GM21723 (cell line): Measurements from ENCODE around the gene TTBK1.

ENCODE experiments used
- ATAC-seq: cut with Tn5 transposase; IDR thresholded peaks from one replicate; pipeline ENCODE4 v1.9.1; 2021; ENCODE audit warnings: mild to moderate bottlenecking, moderate library complexity; ENCODE audit not compliant: unreplicated experiment

TTBK1 gene

DNA sequence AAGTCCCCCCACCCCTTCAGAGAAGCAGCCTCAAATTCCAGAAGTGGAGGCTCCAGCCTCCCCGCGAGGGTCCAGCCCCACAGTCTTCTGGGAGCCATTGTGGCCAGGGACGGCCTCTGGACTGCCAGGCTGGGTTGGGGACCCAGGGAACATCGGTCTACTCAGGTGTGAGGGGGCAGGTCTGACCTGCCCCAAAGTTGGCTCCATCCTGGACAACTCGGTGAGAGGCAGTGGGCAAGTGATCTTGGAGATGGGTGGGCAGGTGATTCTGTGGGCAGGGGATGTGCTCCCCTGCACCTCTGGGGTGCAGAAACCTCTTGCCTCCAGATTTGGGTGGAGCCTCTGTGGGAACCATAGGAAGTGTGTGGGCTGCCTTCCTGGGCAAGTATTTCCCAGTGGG is 42.6 kb downstream of the TTBK1 start:
- no peak for ATAC-seq

DNA sequence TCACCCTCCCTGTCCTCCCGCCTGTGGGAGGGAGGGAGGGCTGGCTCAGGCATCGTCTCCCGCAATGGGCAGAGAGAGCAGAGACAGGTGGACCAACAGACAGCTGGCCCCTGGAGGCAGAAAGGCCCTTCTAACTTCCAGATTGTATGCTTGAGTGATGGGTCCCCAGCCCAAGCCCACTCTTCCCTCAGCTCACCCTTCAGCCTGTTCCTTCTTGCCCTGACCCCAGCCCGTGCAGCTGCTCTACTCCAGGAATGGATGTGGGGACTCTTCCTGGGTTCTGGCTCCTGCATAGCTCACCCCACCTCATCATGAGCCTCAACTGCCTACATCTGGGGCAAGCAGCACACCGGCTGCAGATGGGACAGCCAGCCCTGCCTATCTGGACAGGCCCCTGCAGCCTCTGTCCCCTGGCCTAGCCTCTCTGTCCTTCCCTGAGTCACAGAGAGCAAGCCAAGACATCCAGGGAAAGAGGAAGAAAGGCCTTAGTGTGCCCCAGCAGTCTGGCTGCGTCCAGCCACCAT is 43.2 kb downstream of the TTBK1 start:
- no peak for ATAC-seq

DNA sequence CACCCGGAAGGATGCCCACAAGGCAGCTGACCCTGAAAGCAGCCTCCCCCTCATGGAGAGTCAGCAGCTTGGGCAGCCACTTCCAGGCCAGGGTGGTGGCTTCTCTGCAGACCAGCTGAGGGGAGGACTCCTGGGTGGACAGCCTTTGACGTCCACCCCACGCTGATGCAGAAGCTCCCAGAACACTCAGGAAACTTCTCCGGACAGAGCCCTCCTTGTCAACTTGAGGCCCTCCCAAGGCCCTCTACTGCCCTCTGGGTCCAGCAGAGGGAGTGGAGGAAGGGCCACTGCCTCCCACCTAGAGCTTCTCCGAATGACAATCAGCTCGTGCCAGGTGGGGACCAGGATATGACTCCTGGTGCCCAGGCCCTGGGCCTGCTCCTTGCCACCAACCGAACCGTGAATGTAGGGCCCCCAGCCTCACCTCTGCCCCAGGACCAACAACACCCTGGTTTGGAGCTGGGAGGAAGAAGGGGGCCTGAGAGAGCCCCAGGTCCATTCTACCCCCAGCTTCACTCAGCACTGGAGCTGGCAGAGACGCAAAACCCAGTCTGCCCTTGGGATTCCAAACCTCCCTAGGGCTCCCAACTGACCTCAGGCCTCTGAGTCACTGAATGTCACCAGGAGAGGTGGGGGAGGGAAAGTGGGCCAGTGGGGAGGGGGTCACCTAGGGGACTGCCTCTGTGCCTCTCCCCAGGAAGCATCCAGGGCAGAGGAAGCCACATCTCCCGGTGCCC is 43.9 kb downstream of the TTBK1 start:
- ATAC-seq = no peak

DNA sequence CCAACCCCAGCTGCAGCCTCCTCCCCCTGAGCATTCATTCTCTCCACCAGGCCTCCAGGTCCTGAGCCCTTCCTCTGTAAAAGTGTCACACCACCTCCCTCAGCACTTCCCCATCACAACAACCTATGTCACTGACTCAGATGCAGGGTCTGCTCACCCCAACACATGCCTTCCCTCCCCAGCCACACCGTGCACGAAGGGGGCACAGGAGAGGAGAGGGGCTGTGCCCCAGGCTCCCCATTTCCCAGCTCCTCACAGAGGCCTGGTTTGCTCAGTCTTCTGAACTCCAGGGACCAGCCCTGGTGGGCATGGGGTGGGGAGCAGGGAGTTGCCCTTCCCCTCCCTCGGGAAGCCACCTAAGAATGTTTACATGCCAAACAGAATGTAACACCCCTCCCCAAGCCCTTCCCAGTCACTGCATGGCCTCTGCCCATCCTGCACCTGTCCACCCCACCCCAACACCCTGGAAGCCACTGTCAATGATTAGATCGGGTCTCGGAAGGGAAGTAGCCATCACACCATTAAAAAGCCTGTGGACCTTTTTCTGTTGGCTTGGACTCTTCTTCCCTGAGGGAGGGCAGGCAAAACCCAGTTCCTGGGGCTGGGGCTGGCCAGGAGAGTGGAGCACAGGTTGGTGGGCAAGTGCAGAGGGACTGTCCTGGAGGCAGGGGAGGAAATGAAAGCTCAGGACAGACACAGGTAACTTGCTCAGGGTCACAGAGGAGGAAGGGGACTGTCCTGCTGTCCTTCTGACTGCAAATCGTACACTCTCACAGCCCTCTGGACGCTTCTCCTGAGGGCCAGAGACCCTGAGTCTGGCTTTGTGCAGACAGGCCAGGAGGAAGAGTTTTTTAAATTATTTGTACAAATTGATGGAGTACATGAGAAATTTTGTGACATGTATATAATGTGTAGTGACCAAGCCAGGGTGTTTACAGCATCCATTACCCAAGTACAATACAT is 44.7 kb downstream of the TTBK1 start:
- no peak for ATAC-seq

DNA sequence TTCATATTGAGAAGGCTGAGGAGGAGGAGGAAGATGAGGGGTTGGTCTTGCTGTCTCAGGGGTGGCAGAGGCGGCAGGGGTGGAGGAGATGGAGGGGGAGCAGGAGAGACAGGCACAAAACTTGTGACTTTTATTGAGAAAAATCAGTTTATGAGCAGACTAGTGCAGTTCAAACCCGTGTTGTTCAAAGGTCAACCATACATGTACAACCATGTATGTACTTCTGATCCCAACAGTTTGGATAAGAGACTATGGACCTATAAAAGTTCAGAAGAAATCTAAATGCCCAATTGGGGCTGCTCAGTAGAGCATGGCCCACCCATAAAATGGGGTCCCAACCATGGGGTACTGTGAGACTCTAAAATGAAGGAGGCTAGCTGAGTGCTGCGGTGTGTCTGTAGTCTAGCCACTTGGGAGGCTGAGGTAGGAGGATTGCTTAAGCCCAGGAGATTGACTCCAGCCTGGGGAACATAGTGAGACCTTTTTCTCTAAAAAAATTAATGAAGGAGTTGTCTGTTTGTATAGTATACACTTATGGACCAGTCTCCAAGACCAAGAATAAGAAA is 47.1 kb downstream of the TTBK1 start:
- ATAC-seq = no peak

DNA sequence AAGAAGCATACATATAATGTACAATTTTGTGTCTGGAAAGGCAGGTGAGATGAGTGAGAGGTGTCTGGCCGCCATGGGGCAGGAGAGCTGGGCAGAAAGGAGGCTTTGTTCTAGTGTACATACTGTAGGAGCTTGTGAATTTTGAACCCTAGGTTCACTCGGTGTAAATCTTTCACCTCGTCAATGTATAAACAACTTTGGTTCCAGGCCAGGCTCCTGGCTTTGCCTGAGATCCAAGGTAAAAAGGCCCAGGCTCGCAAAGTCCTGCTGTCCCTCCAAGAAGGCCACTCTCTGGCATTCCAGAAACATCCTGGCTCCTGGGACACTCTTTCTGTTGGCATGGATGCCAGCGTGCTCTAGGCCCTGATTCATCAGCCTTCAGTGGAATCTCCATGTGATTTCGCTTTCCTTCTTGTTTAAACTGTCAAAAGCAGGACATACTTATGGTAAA is 47.6 kb downstream of the TTBK1 start:
- no peak for ATAC-seq

DNA sequence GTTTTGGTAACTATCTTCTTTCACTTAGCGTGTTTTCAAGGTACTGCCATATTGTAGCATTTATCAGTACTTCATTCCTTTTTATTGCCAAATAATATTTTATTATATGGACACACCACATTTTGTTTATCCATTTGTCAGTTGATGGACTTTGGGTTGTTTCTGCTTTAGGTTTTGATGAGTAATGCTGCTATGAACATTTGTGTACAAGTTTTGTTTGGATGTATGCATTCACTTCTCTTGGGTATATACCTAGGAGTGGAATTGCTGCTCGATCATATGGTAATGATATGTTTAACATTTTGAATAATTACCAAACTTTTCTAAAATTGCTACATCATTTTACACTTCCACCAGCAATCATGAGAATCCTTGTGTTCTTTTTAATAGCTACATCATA is 48.4 kb downstream of the TTBK1 start:
- no peak for ATAC-seq

DNA sequence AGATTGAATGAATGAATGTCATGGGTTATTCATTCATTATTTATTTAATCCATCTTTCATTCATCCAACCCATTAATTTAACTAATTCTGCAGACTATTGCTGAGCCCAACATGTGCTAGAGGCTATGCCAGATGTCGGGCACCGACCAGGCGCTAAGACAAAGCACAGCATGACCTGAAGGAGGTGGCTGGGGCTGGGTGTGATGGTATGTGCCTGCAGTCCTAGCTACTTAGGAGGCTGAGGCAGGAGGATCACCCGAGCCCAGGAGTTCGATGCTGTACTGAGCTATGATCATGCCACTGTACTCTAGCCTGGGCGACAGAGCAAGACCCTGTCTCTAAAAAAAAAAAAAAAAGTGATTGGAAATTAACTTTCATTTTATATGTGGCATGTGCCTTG is 49.1 kb downstream of the TTBK1 start:
- ATAC-seq = no peak

DNA sequence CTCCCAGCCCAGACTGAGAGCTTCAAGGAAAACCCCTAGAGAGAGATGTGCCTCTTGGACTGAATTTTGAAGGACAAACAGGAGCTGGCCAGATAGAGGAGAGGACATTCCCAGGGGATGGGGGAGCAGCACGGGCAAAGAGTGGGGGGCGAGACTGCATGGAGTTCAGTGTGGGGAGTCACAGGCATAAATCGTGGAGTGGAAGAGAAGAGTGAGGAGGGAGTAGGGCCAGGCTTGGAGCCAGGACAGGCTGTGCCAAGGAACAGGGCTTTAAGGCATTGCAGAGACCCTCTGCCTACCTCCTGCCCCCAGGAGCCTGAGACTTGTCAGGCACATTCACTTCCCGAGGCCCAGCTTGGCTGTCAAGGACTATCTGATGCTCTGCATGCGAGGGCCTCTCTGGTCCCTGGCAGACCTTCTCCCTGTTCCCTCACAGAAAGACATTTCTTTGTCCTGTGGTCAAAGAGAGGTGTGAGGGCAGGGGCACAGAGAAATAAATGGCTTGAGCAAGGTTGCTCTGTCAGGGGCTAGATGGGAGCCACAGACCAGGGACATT is 49.6 kb downstream of the TTBK1 start:
- ATAC-seq = no peak

DNA sequence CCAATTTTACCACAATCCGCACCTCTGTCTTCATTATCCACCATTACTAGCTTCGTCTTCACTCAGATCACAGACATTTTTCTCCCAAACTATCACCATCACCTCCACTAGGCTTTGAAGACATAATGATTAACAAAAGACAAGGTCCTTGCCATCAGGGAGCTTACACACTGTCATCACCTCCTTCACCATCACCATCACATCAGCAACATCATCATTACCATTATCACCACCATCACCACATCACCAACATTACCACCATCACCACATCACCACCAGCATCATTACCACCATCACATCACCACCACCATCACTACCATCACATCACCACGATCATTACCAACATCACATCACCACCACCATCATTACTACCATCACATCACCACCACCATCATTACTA is 50.4 kb downstream of the TTBK1 start:
- ATAC-seq = no peak

DNA sequence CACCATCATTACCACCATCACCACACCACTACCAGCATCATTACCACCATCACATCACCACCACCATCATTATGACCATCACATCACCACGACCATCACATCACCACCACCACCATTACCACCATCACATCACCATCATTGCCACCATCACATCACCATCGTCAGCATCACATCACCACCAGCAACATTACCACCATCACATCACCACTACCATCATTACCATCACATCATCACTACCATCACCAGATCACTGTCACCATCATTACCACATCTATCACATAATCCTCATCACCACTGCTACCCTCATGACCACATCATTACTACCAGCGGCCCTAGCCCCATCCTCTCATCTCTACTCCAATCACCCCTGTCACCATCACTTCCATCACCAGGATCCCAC is 51.3 kb downstream of the TTBK1 start:
- no peak for ATAC-seq

DNA sequence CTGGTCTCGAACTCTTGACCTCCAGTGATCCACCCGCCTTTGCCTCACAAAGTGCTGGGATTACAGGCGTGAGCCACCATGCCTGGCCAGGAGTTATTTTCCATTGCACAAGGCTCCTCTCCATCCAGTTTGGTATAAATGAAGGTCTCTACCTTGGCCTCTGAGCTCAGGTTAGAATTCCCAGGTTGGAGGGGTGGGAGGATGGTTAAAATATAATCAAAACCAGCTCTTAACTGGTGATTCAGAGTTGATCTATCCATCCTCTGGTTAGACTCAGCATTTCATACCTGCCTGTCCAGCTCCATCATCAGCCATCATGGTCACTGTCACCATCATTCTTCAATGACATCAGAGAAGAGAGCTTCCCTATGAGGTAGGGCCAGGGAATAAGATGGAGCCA is 52.2 kb downstream of the TTBK1 start:
- ATAC-seq = no peak

DNA sequence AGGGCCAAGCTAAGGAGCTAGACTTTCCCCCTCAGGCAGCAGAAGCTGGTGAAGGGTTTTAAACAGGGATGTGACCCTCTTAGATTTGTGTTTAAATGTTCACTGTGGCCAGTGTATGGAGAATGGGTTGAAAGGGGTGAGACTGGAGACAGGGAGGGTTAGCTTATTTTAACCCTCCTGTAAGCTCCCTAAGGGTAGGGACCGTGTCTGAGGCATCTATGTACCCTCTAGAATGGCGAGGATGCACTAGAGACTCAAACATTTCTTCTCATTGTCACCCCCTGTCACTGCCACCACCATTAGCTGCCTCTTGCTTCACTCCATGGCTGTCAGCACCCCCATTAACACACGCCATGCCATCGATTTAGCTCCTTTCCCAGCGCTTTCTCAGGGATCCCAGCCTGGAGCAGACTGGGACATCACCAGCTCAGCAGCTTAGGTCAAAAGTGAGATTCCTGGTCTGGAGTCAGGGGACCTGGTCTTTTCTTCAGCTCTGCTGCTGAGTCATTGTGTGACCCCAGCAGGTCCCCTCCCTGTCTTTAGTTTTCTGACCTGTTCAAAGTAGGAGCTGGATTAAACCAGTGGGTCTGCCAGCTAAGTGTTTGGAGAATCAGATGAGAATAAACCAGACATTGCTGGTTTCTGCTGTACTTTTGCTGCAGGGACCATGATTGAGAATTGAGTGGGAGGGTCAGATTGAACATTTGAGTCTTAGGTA is 53.7 kb downstream of the TTBK1 start:
- no peak for ATAC-seq

DNA sequence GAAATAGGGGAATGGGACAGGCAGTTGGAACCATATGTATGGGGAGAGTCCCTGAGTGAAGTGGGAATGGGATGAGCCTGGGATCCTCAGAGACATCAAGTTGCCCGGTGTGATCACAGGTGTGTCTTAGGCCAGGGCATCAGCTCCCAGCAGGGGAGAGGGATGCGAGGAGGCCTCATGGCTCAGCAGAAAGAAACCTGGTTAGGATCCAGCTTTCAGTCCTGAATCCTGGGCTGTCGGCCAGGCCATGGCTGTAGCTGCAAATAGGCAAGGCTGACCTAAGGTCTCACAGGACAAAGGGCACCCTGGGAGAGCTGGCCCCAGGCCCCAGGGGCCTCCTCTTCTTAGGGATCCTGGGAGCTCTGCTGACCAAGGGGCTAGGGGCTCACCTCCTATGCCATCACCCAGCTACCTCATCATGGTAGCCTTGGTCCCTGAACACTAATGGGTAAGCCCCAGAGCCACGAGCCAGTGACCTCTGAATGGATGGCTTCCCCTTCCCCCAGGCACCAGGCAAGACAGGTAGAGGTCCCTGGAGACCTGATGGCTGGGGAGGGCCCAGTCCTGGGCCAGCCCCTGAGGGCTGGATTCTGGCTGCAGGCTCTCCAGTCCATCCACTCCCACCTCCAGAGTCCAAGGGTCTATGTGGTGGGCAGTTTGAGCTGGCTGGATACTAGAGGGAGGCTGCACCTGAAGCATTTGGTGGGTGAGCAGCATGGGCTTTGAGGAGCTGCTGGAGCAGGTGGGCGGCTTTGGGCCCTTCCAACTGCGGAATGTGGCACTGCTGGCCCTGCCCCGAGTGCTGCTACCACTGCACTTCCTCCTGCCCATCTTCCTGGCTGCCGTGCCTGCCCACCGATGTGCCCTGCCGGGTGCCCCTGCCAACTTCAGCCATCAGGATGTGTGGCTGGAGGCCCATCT is 54.6 kb downstream of the TTBK1 start, which contains the start of gene SLC22A7:
SLC22A7 (plus strand) TSS at position 617 of the 921 bp plus-strand sequence; CDS start at position 716, 99 bp downstream.
- ATAC-seq = no peak

DNA sequence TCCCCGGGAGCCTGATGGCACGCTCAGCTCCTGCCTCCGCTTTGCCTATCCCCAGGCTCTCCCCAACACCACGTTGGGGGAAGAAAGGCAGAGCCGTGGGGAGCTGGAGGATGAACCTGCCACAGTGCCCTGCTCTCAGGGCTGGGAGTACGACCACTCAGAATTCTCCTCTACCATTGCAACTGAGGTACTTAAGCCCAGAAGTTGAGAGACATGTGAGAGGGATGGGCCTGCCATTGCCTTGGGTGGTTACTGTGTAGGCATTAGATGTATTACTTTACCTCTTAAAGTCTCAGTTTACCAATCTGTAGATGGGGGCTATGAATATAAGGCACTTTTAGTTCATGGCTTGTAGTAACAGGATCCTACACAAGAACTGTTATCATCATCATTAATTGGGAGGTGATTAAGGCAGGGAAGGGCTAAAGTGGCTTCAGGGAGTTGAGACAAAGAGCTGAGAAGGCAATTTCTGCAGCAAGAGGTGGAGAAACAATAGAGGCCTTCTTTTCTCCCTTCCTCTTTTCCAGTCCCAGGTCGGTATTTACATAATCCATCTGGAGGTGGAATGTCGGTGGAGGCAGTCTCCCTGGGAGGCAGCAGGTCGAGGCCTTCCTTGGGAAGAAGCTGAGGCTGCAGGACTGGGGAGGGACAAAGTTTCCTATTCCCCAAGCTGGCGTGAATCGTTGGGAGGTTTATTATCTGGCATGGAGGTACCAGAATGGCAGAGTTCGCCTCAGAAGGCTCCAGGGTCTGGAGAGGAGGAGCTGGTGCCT is 55.5 kb downstream of the TTBK1 start:
- no peak for ATAC-seq

DNA sequence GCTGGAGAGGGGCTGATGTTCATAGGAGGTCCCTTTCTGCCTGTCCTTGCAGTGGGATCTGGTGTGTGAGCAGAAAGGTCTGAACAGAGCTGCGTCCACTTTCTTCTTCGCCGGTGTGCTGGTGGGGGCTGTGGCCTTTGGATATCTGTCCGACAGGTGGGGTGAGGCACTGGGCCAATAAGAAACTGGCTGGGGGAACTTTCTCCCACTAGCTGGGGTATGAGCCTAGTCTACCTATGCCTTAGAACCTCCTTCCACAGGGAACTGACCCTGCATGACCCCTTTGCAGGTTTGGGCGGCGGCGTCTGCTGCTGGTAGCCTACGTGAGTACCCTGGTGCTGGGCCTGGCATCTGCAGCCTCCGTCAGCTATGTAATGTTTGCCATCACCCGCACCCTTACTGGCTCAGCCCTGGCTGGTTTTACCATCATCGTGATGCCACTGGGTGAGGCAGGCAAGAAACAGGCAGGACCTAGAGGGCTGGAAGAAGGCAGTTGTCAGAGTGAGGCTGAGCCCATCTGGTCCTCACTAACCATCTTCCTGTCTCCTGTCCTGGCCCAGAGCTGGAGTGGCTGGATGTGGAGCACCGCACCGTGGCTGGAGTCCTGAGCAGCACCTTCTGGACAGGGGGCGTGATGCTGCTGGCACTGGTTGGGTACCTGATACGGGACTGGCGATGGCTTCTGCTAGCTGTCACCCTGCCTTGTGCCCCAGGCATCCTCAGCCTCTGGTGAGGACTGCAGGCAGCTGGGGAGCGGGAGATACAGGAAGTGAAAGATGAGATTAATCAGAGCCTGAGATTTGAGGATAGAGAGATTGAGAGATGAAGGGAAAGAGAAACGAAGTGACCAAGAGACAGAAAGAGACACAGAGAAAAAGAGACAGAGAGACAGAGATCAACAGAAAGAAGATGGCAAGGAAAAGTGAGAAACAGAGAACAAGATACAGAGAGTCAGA is 56.3 kb downstream of the TTBK1 start:
- no peak for ATAC-seq

DNA sequence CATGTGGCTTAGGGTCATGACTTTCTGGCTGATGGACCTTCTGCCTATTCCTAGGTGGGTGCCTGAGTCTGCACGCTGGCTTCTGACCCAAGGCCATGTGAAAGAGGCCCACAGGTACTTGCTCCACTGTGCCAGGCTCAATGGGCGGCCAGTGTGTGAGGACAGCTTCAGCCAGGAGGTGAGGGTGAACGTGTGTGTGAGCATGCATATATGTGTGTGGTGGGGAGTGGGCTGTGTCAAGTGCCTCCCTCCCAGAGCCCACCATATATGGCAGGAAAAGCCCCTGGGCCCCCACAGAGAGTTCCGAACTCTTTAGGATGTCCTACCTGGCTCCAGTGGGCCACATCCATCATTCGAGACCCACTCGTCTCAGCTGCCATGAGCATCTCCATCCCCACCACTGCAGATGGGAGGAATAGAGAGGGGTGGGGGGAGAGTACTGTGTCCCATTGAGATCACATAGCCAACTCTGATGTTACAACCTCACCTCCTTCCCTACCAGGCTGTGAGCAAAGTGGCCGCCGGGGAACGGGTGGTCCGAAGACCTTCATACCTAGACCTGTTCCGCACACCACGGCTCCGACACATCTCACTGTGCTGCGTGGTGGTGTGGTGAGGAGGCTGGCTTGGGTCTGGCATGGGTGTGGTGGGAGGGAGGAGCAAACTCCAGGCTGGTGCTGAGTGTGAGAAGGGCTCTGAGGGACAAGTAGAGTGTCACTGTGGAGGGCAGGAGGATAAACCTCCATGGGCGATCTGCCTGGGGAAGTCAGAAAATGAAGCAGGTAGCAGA is 58.0 kb downstream of the TTBK1 start:
- ATAC-seq = no peak
